Measurements from ENCODE around the gene ICOS.

Gene ICOS

DNA sequence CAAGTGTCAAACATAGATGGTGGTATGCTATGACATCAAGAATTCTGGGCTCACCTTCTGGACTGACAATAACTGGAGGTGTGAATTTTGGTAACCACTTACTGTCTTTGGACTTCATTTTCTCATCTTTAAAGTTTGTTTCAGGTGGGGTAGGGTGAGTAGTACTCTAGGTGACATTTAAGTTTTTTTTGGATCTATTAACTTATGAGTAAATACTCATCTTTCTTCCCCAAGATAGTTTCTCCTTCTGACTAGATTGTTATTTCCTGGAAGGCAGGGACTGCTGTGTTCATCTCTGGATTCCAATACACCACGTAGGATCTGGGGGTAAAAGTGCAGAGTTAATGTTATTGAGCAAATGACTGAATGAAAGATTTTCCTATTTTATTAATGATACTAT lies 55.9 kb downstream of the ICOS start:
- DNase-seq (ENCODE audit: low read depth) = no peak
- in situ Hi-C loops (cut with HindIII; ENCODE audit: low sequenced_read_pairs) = no loop called here
- TF ChIP-seq, protein P1, sequence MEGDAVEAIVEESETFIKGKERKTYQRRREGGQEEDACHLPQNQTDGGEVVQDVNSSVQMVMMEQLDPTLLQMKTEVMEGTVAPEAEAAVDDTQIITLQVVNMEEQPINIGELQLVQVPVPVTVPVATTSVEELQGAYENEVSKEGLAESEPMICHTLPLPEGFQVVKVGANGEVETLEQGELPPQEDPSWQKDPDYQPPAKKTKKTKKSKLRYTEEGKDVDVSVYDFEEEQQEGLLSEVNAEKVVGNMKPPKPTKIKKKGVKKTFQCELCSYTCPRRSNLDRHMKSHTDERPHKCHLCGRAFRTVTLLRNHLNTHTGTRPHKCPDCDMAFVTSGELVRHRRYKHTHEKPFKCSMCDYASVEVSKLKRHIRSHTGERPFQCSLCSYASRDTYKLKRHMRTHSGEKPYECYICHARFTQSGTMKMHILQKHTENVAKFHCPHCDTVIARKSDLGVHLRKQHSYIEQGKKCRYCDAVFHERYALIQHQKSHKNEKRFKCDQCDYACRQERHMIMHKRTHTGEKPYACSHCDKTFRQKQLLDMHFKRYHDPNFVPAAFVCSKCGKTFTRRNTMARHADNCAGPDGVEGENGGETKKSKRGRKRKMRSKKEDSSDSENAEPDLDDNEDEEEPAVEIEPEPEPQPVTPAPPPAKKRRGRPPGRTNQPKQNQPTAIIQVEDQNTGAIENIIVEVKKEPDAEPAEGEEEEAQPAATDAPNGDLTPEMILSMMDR (IDR thresholded peaks at IDR 0.05; ENCODE audit: low read depth, low read length, missing control alignments) = no peak
- no peak overlapping the region for H3K4me3 ChIP-seq (ENCODE audit: low read depth, low read length)

DNA sequence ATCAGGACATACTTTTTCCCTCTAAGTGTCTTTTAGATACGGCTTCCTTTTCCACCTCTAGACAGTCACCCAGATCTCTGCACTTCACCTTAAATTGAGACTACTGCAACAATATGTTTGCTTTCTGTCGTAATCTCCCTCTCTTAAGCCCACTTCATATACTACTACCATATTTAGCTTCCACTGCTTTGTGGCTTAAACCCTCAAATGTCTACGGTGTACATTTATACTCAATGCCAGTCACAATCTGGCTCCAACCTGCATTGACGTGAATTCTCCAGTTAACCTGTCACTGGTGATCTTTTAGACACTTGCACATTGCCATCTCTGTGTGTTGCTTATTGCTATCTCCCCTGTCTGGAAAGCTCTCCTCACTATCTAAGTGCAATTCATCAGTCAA lies 56.4 kb downstream of the ICOS start:
- in situ Hi-C loops (cut with HindIII; ENCODE audit: low sequenced_read_pairs) = no loop called here
- no peak overlapping the region for H3K4me3 ChIP-seq (ENCODE audit: low read depth, low read length)
- DNase-seq (ENCODE audit: low read depth) = no peak
- TF ChIP-seq, protein P1 (IDR thresholded peaks at IDR 0.05; ENCODE audit: low read depth, low read length, missing control alignments) = no peak

DNA sequence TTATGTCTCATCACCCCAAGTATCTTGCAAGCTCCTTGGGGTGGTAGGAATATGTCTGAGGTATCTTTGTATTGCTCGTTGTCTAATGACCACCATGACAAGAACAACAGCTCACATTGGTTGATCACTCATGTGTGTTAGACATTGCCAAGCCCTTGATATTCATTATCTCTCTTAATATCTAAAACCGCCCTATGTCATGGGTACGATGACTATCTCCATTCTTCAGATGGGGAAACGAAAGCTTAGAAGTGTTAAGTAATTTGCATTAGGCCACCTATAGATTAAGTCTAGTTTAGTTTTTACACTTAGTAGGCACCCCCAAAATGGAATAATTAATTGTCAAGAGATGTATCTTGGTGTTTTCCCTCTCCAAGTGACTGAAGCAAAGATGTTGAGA lies 57.0 kb downstream of the ICOS start:
- DNase-seq (ENCODE audit: low read depth) = no peak
- H3K4me3 ChIP-seq (ENCODE audit: low read depth, low read length) = no peak overlapping the region
- in situ Hi-C loops (cut with HindIII; ENCODE audit: low sequenced_read_pairs) = no loop called here
- TF ChIP-seq, protein P1 (IDR thresholded peaks at IDR 0.05; ENCODE audit: low read depth, low read length, missing control alignments) = no peak

DNA sequence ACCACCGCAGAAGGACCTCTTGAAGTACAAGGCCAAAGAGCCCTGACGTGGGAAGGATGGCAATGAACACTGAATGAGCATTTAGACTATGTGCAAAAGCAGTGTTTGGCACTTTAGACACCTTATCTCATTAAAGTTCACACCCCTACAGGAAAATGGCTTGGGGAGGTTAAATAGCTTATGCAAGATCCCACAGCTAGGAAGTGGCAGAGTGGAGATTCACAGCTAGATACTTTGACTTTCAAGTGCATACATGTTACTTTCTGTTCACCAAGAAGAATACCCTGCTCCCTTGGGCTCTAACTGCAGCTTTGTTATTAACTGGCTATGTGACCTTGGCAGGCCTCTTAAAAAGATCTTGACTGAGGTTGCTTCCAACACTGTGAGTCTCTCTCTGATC lies 58.2 kb downstream of the ICOS start:
- in situ Hi-C loops (cut with HindIII; ENCODE audit: low sequenced_read_pairs) = no loop called here
- H3K4me3 ChIP-seq (ENCODE audit: low read depth, low read length) = no peak overlapping the region
- DNase-seq (ENCODE audit: low read depth) = no peak
- TF ChIP-seq, protein P1 (IDR thresholded peaks at IDR 0.05; ENCODE audit: low read depth, low read length, missing control alignments) = no peak

DNA sequence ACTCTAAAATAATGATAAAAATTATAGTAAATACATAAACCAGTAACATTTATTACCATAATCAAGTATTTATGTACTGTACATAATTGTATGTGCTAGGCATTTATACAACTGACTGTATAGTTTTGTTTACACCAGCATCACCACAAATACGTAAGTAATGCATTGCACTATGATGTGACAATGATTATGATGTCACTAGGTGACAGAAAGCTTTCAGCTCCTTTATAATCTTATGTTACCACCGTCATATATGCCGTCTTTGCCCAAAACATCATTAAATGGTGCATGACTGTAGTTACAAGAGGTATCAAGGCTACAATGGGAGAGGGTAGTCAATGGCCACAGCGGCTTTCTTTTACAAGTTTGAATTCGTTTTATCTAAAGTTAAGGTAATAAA lies 60.1 kb downstream of the ICOS start:
- in situ Hi-C loops (cut with HindIII; ENCODE audit: low sequenced_read_pairs) = no loop called here

DNA sequence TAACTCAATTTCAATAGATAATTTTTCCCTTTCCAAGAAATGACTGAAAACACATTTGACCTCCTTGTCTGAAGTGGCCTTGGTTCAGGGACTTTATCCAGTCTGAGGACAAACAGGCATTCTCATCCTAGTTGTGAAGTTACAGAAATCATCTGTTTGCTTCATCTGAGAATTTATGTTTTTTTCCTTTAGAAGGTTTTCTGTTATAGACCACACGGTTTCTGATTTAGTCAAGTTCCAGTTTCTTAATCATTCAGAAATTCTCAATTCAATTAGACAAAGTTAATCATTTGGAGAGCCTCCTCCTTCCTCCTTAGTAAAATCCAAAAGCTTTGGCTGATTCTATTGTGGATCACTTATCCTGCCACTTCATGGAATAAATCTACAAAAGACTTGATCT lies 60.9 kb downstream of the ICOS start:
- TF ChIP-seq, protein P1 (IDR thresholded peaks at IDR 0.05; ENCODE audit: low read depth, low read length, missing control alignments) = no peak
- in situ Hi-C loops (cut with HindIII; ENCODE audit: low sequenced_read_pairs) = no loop called here
- no peak for DNase-seq (ENCODE audit: low read depth)
- no peak overlapping the region for H3K4me3 ChIP-seq (ENCODE audit: low read depth, low read length)

More for the DNA sequence above, 60.1 kb downstream of the ICOS start:
- H3K4me3 ChIP-seq (ENCODE audit: low read depth, low read length) = no peak overlapping the region
- DNase-seq (ENCODE audit: low read depth) = no peak
- TF ChIP-seq, protein P1 (IDR thresholded peaks at IDR 0.05; ENCODE audit: low read depth, low read length, missing control alignments) = no peak

Measured in astrocyte of the cerebellum (primary cell).